ENCODE measurements around the gene MCF2L. TPM values are rescaled to one million over a fixed set of nuclear protein-coding genes. Genes with fewer than 3 reads are reported as not detected.

Gene MCF2L
- total RNA-seq, 4 donors from 2014 or later: 62.1 to 186 (median 91.3) TPM

- no peak overlapping the region for H3K4me3 ChIP-seq
- WGBS, 2 donors (ENCODE audit: low coverage in 1 of 2): 96 to 97% methylated on average over 6 to 17 of the region's 17 CpGs
- no peak for TF ChIP-seq EP300 (IDR thresholded peaks at IDR 0.05; ENCODE audit: low read depth)
- no peak for TF ChIP-seq POLR2AphosphoS5 (IDR thresholded peaks at IDR 0.05)
- no peak for TF ChIP-seq POLR2A (IDR thresholded peaks at IDR 0.05)
- TF ChIP-seq, protein P1, sequence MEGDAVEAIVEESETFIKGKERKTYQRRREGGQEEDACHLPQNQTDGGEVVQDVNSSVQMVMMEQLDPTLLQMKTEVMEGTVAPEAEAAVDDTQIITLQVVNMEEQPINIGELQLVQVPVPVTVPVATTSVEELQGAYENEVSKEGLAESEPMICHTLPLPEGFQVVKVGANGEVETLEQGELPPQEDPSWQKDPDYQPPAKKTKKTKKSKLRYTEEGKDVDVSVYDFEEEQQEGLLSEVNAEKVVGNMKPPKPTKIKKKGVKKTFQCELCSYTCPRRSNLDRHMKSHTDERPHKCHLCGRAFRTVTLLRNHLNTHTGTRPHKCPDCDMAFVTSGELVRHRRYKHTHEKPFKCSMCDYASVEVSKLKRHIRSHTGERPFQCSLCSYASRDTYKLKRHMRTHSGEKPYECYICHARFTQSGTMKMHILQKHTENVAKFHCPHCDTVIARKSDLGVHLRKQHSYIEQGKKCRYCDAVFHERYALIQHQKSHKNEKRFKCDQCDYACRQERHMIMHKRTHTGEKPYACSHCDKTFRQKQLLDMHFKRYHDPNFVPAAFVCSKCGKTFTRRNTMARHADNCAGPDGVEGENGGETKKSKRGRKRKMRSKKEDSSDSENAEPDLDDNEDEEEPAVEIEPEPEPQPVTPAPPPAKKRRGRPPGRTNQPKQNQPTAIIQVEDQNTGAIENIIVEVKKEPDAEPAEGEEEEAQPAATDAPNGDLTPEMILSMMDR (IDR thresholded peaks at IDR 0.05): no peak
- H3K9me3 ChIP-seq: no peaks in the 10 kb centered on the region
- intact Hi-C loops (cut with DNase I; ENCODE audit: low total_unique reads): no loop called here
- no peak for DNase-seq
- H3K27me3 ChIP-seq: no peaks in the 10 kb centered on the region
- in situ Hi-C loops (cut with MboI; ENCODE audit: low pct_ligation_motif_present in 1 of 4, low pct_unique_long_range_greater_than_20kb in 1 of 4, low sequenced_read_pairs in 3 of 4): no loop called here
- H3K4me1 ChIP-seq: no peaks in the 10 kb centered on the region
- H3K36me3 ChIP-seq: no peaks in the 10 kb centered on the region
- H3K27ac ChIP-seq: no peak overlapping the region
These were observed 106.7 kb downstream of the MCF2L start for GRCh38 chr13:113075711-113076110.

DNA sequence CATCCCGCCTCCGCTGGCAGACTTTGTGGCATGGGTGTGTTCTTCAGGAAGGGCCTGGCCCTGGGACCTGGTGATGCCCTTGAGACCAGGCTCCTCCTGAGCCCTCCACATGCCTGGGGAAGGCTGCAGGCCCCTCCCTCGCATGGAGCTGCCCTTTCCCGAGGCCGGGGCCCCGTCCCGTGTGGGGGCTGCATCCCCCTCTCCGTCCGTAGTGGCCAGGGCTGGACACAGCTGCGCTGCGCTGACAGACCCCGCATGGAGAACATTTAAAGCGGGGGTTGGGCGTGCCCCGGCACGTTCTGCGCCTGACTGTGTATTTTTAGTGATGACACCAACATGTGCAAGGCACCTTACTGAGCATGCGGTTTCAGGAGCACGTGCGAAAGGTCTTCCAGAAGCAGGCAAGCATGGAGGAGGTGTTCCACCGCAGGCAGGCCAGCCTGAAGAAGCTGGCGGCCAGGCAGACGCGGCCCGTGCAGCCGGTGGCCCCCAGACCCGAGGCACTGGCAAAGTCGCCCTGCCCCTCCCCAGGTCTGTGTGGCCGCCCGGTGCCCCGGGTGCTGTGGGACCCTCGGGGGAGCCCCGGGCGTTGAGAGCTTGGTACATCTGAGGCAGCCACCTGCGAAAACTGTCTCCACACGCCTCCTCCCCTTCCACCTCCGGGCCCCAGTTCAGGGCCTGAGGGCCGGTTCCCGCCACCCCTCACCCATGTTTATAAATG, 107.8 kb downstream of the MCF2L start:
- no peak for TF ChIP-seq EP300 (IDR thresholded peaks at IDR 0.05; ENCODE audit: low read depth)
- no peak for TF ChIP-seq POLR2A (IDR thresholded peaks at IDR 0.05)
- no peak for TF ChIP-seq POLR2AphosphoS5 (IDR thresholded peaks at IDR 0.05)
- TF ChIP-seq, protein P1 (IDR thresholded peaks at IDR 0.05): no peak
- in situ Hi-C loops (cut with MboI; ENCODE audit: low pct_ligation_motif_present in 1 of 4, low pct_unique_long_range_greater_than_20kb in 1 of 4, low sequenced_read_pairs in 3 of 4) (no loop called here), intact Hi-C loops (cut with DNase I; ENCODE audit: low total_unique reads) (no loop called here)
- Histone ChIP-seq H3K27ac (no peak overlapping the region), H3K36me3 (no peaks in the 10 kb centered on the region), H3K27me3 (no peaks in the 10 kb centered on the region), H3K4me3 (no peak overlapping the region), H3K9me3 (no peaks in the 10 kb centered on the region), H3K4me1 (no peaks in the 10 kb centered on the region)
- WGBS, 2 donors (ENCODE audit: low coverage in 1 of 2): 87 to 100% methylated on average over 1 to 39 of the region's 39 CpGs
- DNase-seq: no peak

- H3K27ac ChIP-seq: no peak overlapping the region
- no peak overlapping the region for H3K4me3 ChIP-seq
- no peaks in the 10 kb centered on the region for H3K27me3 ChIP-seq
- TF ChIP-seq EP300 (IDR thresholded peaks at IDR 0.05; ENCODE audit: low read depth) (no peak), POLR2A (IDR thresholded peaks at IDR 0.05) (no peak), POLR2AphosphoS5 (IDR thresholded peaks at IDR 0.05) (no peak)
- TF ChIP-seq, protein P1 (IDR thresholded peaks at IDR 0.05): no peak
- no peaks in the 10 kb centered on the region for H3K4me1 ChIP-seq
- WGBS, 2 donors (ENCODE audit: low coverage in 1 of 2): 85 to 100% methylated on average over 5 to 20 of the region's 20 CpGs
- intact Hi-C loops (cut with DNase I; ENCODE audit: low total_unique reads) (no loop called here), in situ Hi-C loops (cut with MboI; ENCODE audit: low pct_ligation_motif_present in 1 of 4, low pct_unique_long_range_greater_than_20kb in 1 of 4, low sequenced_read_pairs in 3 of 4) (no loop called here)
- DNase-seq: no peak
- H3K9me3 ChIP-seq: no peaks in the 10 kb centered on the region
- no peaks in the 10 kb centered on the region for H3K36me3 ChIP-seq
These were observed 108.5 kb downstream of the MCF2L start for GRCh38 chr13:113077566-113077952.

GRCh38 chr13:113077953-113078901, 109.2 kb downstream of the MCF2L start:
- in situ Hi-C loops (cut with MboI; ENCODE audit: low pct_ligation_motif_present in 1 of 4, low pct_unique_long_range_greater_than_20kb in 1 of 4, low sequenced_read_pairs in 3 of 4): no loop called here
- H3K36me3 ChIP-seq: no peaks in the 10 kb centered on the region
- 94% methylated on average over 40 of the region's 42 CpGs; no CpG with 5 or more reads in 1 of the 2 donors for WGBS, 2 donors (ENCODE audit: low coverage in 1 of 2)

More at GRCh38 chr13:113077953-113078901, 109.2 kb downstream of the MCF2L start:
- Histone ChIP-seq H3K4me1 (no peaks in the 10 kb centered on the region), H3K27ac (no peak overlapping the region), H3K9me3 (no peaks in the 10 kb centered on the region), H3K4me3 (no peak overlapping the region), H3K27me3 (no peaks in the 10 kb centered on the region)
- no peak for DNase-seq
- TF ChIP-seq POLR2AphosphoS5 (IDR thresholded peaks at IDR 0.05): no peak
- no peak for TF ChIP-seq POLR2A (IDR thresholded peaks at IDR 0.05)
- TF ChIP-seq, protein P1 (IDR thresholded peaks at IDR 0.05): no peak
- no peak for TF ChIP-seq EP300 (IDR thresholded peaks at IDR 0.05; ENCODE audit: low read depth)
- intact Hi-C loops (cut with DNase I; ENCODE audit: low total_unique reads): no loop called here

Measured in transverse colon (tissue), 4 donors.